Epithelial cell of prostate (primary cell): ENCODE data around the gene RPA1.
"Not testable (repeated sequence)": the region's sequence is repeated elsewhere in the genome, so short reads cannot be mapped to it uniquely, and the experiment has no call there.

Experiments used
- DNase-seq: peaks from one replicate; pipeline ENCODE4 v3.0.0-alpha.2; 2011; ENCODE audit warnings: low read depth, low spot score
- H3K27ac ChIP-seq: fragments of 450-650 bp; 2 replicates; pipeline ENCODE4 v1.5.1; 2017; ENCODE audit warnings: mild to moderate bottlenecking

The RPA1 gene

GRCh38 chr17:1810450-1811103, 19.2 kb upstream of the RPA1 start:
- no peak overlapping the region for H3K27ac ChIP-seq
- DNase-seq = no peak

- DNase-seq = no peak
- H3K27ac ChIP-seq = no peak overlapping the region
These were observed 16.7 kb upstream of the RPA1 start for GRCh38 chr17:1813088-1813487.

- no peak for DNase-seq
- H3K27ac ChIP-seq = no peak overlapping the region
These were observed 9.1 kb upstream of the RPA1 start for GRCh38 chr17:1820528-1821252.

GRCh38 chr17:1829216-1829591, 601 bp upstream of the RPA1 start:
- H3K27ac ChIP-seq = peak overlapping the region; percentile 45
- DNase-seq = no peak

GRCh38 chr17:1830288-1830687, 483 bp downstream of the RPA1 start:
- DNase-seq = no peak
- H3K27ac ChIP-seq = peak overlapping the region; percentile 45

GRCh38 chr17:1834380-1835149, 4.8 kb downstream of the RPA1 start:
- no peak for DNase-seq
- no peak overlapping the region for H3K27ac ChIP-seq

- H3K27ac ChIP-seq = no peak overlapping the region
- DNase-seq = no peak
These were observed 9.7 kb downstream of the RPA1 start for GRCh38 chr17:1839516-1839915.

GRCh38 chr17:1843947-1844346, 14.1 kb downstream of the RPA1 start:
- no peak overlapping the region for H3K27ac ChIP-seq
- DNase-seq = no peak

GRCh38 chr17:1847191-1847590, 17.4 kb downstream of the RPA1 start:
- no peak for DNase-seq
- no peak overlapping the region for H3K27ac ChIP-seq

GRCh38 chr17:1852327-1852726, 22.5 kb downstream of the RPA1 start:
- H3K27ac ChIP-seq = no peak overlapping the region
- DNase-seq = no peak

GRCh38 chr17:1853698-1854097, 23.9 kb downstream of the RPA1 start:
- no peak for DNase-seq
- H3K27ac ChIP-seq = no peak overlapping the region

- DNase-seq, H3K27ac ChIP-seq: not testable (repeated sequence)
These were observed 26.7 kb downstream of the RPA1 start for GRCh38 chr17:1856462-1856861.

- no peak overlapping the region for H3K27ac ChIP-seq
These were observed 31.2 kb downstream of the RPA1 start for GRCh38 chr17:1860978-1861377.

GRCh38 chr17:1861391-1862010, 31.7 kb downstream of the RPA1 start:
- DNase-seq = no peak
- H3K27ac ChIP-seq = no peak overlapping the region

More at GRCh38 chr17:1860978-1861377, 31.2 kb downstream of the RPA1 start:
- DNase-seq = no peak

- H3K27ac ChIP-seq = no peak overlapping the region
- DNase-seq = no peak
These were observed 35.6 kb downstream of the RPA1 start for GRCh38 chr17:1865252-1866037.

- no peak for DNase-seq
- H3K27ac ChIP-seq = no peak overlapping the region
These were observed 37.5 kb downstream of the RPA1 start for GRCh38 chr17:1867307-1867706.

GRCh38 chr17:1868090-1868489, 38.3 kb downstream of the RPA1 start:
- no peak overlapping the region for H3K27ac ChIP-seq
- DNase-seq = no peak

- no peak overlapping the region for H3K27ac ChIP-seq
- DNase-seq = no peak
These were observed 40.8 kb downstream of the RPA1 start for GRCh38 chr17:1870592-1870991.

- no peak overlapping the region for H3K27ac ChIP-seq
- DNase-seq = no peak
These were observed 42.0 kb downstream of the RPA1 start for GRCh38 chr17:1871756-1872155.

GRCh38 chr17:1872254-1872653, 42.4 kb downstream of the RPA1 start:
- DNase-seq = no peak
- no peak overlapping the region for H3K27ac ChIP-seq
